ENCODE results near the gene SCUBE3.

The SCUBE3 gene

GRCh38 chr6:35242906-35243305, 29.1 kb downstream of the SCUBE3 start:
- no peak for DNase-seq

DNA sequence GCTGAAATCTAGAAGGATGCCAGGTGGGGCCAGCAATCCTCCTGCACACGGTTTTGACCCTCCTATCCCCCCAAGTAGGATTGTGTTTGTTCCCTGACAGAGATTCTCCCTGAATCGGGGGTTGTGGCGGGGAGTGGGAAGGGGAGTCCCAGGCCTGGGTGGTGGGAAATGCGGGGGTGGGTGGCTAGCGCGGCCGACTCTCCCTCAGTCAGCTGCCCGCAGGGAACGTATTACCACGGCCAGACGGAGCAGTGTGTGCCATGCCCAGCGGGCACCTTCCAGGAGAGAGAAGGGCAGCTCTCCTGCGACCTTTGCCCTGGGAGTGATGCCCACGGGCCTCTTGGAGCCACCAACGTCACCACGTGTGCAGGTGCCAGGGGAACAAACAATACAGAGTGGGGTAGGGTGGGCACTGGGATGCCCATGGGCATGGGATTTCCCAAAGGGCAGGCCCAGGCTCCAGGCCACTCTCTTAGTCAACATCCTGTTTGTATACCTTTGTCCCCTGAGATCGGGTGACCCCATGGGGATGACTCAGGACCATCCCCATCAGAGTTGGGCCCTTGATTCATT, 29.7 kb downstream of the SCUBE3 start:
- no peak for DNase-seq

DNA sequence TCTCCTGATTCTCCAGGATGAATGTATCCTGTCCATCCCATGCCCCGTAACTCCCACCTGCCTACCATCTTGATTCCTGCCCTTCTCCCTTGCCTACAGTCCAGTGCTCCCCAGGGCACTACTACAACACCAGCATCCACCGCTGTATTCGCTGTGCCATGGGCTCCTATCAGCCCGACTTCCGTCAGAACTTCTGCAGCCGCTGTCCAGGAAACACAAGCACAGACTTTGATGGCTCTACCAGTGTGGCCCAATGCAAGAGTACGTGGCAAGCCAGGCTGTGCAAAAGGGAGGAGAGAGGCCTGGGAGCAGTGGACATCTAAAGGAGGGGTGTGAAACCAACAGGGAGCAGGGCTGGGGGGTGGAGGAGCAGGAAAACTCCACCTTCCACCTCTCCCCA, 30.8 kb downstream of the SCUBE3 start:
- no peak for DNase-seq

DNA sequence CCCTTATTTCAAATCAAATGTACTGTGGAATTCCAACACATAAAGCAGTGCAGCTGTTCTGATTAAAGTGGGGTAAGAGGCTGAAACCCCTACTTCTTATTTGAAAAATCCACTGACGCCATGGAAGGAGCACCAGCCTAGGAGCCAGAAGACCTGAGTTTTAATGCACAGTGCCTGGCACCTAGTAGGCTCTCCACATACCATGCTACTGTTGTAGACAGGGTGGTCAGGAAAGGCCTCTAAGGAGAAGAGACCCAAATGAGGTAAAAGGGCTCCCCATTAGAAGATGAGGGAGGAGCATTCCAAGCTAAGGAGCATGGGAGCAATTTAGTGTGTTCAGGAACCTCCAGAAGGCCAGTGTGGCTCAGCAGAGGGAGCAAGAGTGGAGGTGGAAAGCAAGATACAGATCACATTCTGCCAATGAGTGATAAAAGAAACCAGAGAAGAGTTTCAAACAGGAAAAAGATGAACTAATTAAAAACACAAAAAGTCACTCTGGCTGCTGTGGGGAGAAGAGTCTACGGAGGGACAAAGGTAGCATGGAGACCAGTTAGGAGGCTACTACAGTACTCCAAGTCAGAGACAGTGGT, 34.0 kb downstream of the SCUBE3 start:
- no peak for DNase-seq

GRCh38 chr6:35248300-35248699, 34.5 kb downstream of the SCUBE3 start:
- no peak for DNase-seq

DNA sequence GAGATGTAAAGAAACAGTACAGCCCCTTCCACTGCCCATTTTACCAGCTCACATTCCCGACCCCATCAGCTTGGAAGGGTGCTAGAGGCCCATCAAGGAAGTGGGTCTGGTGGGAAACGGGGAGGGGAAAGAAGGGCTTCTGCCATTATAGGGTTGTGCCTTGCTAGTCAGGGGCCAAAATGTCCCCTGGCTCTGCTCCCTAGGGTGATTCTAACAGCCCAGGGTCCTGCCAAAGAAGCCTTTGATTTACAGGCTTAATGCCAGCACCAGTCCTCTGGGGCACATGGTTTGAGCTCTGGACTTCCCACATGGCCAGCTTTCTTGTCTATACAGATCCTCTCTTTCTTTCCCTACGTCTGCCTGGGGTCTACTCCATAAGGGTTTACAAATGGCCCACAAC, 35.2 kb downstream of the SCUBE3 start:
- no peak for DNase-seq

DNA sequence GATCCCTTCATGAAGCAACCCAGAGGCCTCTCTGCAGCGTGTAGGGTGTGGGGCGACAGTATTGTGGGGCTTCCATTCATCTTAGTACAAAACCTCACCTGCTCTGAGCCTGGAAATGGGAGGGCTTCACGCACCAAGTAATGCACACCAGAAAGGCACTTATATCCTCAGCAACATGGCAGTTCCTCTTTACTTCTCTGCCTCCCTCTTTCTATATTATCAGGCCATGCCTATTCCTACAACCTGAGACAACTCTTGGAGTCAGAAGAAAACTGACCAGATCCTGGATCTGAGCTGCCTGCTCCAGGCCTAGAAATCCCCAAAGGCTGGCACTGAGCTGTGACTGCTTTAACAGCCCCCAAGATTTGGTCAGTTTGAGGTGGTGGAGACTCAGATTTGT, 38.2 kb downstream of the SCUBE3 start:
- DNase-seq = no peak

- DNase-seq = no peak
Observed at GRCh38 chr6:35253249-35253648, 39.5 kb downstream of the SCUBE3 start.

DNA sequence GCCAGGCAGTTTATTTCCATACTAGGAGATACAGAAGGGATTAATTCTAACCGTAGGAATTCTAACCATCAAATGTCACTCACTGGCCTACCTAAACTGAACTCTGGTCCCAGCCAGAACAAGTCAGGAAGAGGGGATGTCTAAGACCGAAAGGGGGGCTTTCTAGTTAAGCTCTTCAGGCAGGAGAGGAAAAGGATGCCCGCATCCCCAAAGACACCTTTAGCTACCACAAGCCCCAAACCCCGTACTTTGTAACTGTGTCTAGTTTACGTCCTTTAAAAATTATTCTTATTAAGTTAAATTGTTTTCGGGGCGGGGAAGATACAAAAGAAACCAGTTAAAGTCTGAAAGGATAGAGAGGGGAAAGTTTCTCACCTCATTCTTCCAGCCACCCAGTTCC, 44.6 kb downstream of the SCUBE3 start:
- no peak for DNase-seq

- DNase-seq = no peak
Observed at GRCh38 chr6:35258858-35259193, 45.1 kb downstream of the SCUBE3 start.

GRCh38 chr6:35259194-35259947, 45.6 kb downstream of the SCUBE3 start, which contains the start of gene ZNF76:
Gene ZNF76 (plus strand): TSS chr6:35259735. CDS start chr6:35281152, 21,417 bp downstream.
- DNase-seq = peak; percentile 93

GRCh38 chr6:35259948-35260590, 46.3 kb downstream of the SCUBE3 start:
- DNase-seq = peak; percentile 72

DNA sequence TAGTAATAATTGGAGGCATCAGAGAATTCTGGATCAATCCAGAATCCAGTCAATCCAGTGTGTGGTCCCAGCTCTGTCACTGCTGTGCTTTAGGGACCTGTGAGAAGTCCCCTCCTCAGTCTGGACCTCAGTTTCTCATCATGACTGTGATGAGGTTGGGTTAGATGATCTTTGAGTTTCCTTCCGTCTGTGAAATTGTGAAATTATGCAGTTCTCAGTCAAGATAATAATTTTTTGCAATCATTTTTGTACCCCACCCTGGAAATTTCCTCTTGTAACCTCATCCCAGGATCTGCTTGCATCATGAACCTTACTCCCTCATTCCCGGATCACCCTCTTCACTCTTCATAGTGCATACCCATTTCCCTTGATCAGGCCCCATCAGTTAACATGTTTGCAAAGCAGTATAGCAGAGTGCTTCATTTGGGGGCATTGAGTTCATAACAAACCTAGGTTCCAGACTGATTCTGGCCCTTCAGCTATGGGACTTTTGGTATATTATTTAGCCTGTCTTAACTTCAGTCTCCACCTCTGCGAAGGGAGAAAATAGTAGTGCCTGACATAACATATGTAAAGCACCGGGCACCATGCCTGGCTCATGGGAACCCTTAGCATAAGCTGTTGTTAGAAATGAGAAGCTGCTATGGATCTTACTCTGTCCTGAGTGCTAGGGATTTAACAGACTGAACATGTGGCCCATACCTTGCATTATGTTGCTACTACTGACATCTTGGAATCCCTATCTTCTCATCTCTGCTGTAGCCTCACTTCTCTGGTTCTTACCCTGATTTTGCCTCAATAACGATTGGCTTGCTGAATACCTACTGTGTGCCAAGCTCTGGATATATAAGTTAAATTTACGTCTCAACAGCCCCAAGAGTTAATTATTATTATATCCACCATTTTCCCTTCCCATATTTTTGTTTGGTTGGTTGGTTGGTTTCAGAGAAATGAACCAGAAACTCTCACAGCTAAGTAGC, 47.1 kb downstream of the SCUBE3 start:
- DNase-seq = no peak

GRCh38 chr6:35262596-35262995, 48.8 kb downstream of the SCUBE3 start:
- no peak for DNase-seq

- DNase-seq = no peak
Observed at GRCh38 chr6:35264550-35265274, 51.0 kb downstream of the SCUBE3 start.

DNA sequence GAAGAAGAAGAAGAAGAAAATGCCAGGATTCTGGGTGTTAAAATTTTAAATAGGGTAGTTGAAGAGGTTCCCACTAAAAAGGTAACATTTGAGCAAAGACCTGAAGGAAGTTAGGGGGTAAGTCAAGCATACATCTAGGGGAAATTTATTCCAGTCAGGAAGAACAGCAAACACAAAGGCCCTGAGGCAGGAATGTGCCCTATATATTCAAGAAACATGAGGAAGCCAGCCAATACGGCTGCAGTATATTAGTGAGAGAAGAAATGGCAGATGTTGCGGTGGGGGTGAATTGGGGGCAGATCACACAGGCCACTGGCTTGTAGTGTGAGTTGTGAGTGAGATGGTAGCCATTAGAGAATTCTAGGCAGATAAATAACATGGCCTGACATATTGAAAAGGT, 51.8 kb downstream of the SCUBE3 start:
- no peak for DNase-seq

- no peak for DNase-seq
Observed at GRCh38 chr6:35267446-35267845, 53.7 kb downstream of the SCUBE3 start.

GRCh38 chr6:35267897-35268296, 54.1 kb downstream of the SCUBE3 start:
- no peak for DNase-seq

- no peak for DNase-seq
Observed at GRCh38 chr6:35272005-35272404, 58.2 kb downstream of the SCUBE3 start.

DNA sequence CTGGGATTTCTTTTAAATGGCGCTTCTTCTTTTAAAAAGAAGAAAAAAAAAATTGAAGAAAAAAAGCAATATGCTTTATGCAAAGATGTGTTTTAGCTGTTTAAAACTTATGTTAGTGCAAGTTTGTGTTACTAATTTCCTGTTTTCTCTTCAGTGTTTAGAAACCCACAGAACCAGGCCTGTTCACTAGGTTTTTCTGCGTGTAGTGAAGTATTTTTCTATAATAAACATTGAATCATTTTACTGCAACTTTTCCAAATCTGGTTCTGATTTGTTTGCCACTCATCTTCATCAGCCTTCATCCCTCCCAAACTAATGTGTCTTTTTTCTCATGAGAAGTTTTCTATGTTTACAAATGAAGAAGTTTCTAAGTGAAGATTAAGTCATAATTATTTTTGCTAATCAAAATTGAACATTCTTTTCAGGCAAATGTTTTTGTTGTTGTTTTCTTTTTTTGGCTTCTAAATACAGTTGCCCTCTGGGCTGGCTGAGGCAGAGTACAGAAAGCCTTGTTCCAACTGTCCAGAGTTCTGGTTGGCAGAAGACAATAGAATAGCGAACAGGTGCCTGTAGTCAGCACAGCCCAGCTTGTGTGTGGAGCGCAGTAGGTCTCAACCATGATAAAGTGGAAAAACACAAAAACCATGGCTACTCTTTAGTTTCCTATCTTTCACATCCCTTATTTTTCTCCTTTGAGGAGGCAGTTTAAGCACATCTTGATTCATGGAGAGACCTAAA, 60.2 kb downstream of the SCUBE3 start:
- no peak for DNase-seq

GRCh38 chr6:35275744-35276260, 62.0 kb downstream of the SCUBE3 start:
- no peak for DNase-seq

Data from stimulated activated CD4-positive, alpha-beta T cell treated with anti-CD3 and anti-CD28 coated beads, Interleukin-4, amount 100 ng/mL, for 24 hours (primary cell).